Mucosa of descending colon (tissue), 3 donors: Measurements from ENCODE around the gene SERAC1. TPM values are rescaled to one million over a fixed set of nuclear protein-coding genes. Genes with fewer than 3 reads are reported as not detected.

Experiments used
- ATAC-seq: fragments of 200-7000 bp; cut with Tn5 transposase; one replicate; pipeline ENCODE4 v1.9.1; 2020; ENCODE audit warnings: mild to moderate bottlenecking, moderate library complexity
- DNase-seq, 3 donors: peaks; one replicate each; pipeline ENCODE4 v3.0.0-alpha.2; 2020
- H3K36me3 ChIP-seq: fragments of 200-600 bp; one replicate; pipeline ENCODE4 v1.8.0; 2021; ENCODE audit warnings: low read depth, mild to moderate bottlenecking
- H3K4me1 ChIP-seq: fragments of 200-600 bp; one replicate; pipeline ENCODE4 v1.8.0; 2021; ENCODE audit warnings: low read depth, mild to moderate bottlenecking
- H3K4me3 ChIP-seq: fragments of 200-600 bp; one replicate; pipeline ENCODE4 v1.8.0; 2021; ENCODE audit warnings: mild to moderate bottlenecking
- H3K9me3 ChIP-seq: fragments of 200-600 bp; one replicate; pipeline ENCODE4 v1.8.0; 2021; ENCODE audit warnings: mild to moderate bottlenecking
- intact Hi-C, 2 donors: fragments of 100-400 bp; cut with DNase I in 1 of 2; cut with micrococcal nuclease in 1 of 2; formaldehyde crosslinking; loops; one replicate each; pipeline versions ENCODE4 v1.11.0 to v1.11.1; 2022; cut with DNase I, micrococcal nuclease
- total RNA-seq, 3 donors: library from RNA; stranded (reverse); fragmentation: NEBNext Ultra II Directional in 2 of 3; extraction: Animal tissue kit (Norgen Biotek cat#: 25700) in 2 of 3; gene quantifications; one replicate each; pipeline versions ENCODE4 v1.2.1 to v1.2.4, GENCODE V29; 2021 to 2023
- TF ChIP-seq, protein P1 (sequence below): fragments of 200-600 bp; IDR thresholded peaks from one replicate; pipeline ENCODE4 v1.8.0; 2022; ENCODE audit warnings: antibody characterized with exemption, mild to moderate bottlenecking
- donor health status: DM: no; HTN: no; CAD: no; lungs with moderate emphysema.
- donor health status: DM: no; HTN: no; CAD: no.
- donor health status: DM: no; HTN: yes; CAD: no.

Gene SERAC1
- total RNA-seq, 3 donors from 2014 or later, result 5.8 to 12.2 (median 8.0) TPM

- Histone ChIP-seq H3K4me1 (peaks cover 4% of the 10 kb centered on the region), H3K36me3 (no peaks in the 10 kb centered on the region), H3K4me3 (no peak overlapping the region), H3K9me3 (no peaks in the 10 kb centered on the region)
- DNase-seq (no peak), ATAC-seq (no peak)
- TF ChIP-seq, protein P1, sequence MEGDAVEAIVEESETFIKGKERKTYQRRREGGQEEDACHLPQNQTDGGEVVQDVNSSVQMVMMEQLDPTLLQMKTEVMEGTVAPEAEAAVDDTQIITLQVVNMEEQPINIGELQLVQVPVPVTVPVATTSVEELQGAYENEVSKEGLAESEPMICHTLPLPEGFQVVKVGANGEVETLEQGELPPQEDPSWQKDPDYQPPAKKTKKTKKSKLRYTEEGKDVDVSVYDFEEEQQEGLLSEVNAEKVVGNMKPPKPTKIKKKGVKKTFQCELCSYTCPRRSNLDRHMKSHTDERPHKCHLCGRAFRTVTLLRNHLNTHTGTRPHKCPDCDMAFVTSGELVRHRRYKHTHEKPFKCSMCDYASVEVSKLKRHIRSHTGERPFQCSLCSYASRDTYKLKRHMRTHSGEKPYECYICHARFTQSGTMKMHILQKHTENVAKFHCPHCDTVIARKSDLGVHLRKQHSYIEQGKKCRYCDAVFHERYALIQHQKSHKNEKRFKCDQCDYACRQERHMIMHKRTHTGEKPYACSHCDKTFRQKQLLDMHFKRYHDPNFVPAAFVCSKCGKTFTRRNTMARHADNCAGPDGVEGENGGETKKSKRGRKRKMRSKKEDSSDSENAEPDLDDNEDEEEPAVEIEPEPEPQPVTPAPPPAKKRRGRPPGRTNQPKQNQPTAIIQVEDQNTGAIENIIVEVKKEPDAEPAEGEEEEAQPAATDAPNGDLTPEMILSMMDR, result no peak
- intact Hi-C loops, result no loop called here
Measured at GRCh38 chr6:158124288-158124687, 43.8 kb downstream of the SERAC1 start.

DNA sequence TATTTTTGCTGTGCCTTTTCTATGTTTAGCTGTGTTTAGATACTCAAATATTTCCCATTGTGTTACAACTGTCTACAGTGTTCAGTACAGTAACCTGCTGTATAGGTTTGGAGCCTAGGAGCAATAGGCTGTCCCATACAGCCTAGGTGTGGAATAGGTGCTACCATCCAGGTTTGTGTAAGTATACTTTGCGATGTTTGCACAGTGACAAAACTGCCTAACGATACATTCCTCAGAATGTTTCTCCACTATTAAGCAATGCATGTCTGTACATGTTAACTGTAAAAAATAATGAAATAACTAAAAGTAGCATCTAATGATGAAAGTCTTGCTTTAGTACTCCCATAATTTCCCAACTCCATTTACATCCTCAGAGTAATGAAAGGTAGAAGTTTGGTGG is 46.0 kb downstream of the SERAC1 start:
- Histone ChIP-seq H3K9me3 (no peaks in the 10 kb centered on the region), H3K36me3 (no peaks in the 10 kb centered on the region), H3K4me3 (no peak overlapping the region), H3K4me1 (peaks cover 4% of the 10 kb centered on the region)
- DNase-seq (peak in 1 of 3 donors; percentile 21), ATAC-seq (peak; percentile 95)
- intact Hi-C loops, result no loop called here
- TF ChIP-seq, protein P1, result no peak

- H3K36me3 ChIP-seq, result no peaks in the 10 kb centered on the region
- ATAC-seq (no peak), DNase-seq (no peak)
- H3K4me1 ChIP-seq, result peaks cover 4% of the 10 kb centered on the region
- H3K9me3 ChIP-seq, result no peaks in the 10 kb centered on the region
- no peak overlapping the region for H3K4me3 ChIP-seq
- intact Hi-C loops, result no loop called here
- TF ChIP-seq, protein P1, result no peak
Measured at GRCh38 chr6:158121335-158121734, 46.7 kb downstream of the SERAC1 start.

DNA sequence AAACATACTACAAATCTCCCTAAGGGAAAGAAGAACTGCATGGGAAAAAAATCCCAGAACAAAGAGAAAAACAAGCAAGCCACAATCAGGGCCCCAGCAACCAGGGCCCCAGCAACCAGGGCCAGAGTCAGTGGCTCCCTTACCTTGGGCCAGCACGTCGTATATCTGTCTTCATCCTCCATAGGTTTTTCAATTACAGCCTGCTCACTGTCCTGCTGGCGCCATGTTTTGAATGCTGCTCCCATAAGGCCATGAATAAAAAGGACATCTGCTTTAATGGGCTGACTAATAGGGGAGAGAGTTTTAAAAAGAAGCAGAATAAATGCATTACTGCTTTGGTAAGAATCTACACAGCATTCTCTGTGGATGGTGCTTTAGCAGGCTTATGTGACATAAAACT is 49.2 kb downstream of the SERAC1 start:
- H3K4me3 ChIP-seq, result no peak overlapping the region
- H3K9me3 ChIP-seq, result no peaks in the 10 kb centered on the region
- intact Hi-C loops, result no loop called here
- H3K36me3 ChIP-seq, result no peaks in the 10 kb centered on the region
- no peak for DNase-seq
- no peak for ATAC-seq
- H3K4me1 ChIP-seq, result peaks cover 4% of the 10 kb centered on the region
- TF ChIP-seq, protein P1, result no peak

GRCh38 chr6:158115508-158115907 is 52.6 kb downstream of the SERAC1 start:
- DNase-seq, result no peak
- no peaks in the 10 kb centered on the region for H3K9me3 ChIP-seq
- H3K36me3 ChIP-seq, result no peaks in the 10 kb centered on the region
- no peak for ATAC-seq
- no peak overlapping the region for H3K4me3 ChIP-seq
- no peaks in the 10 kb centered on the region for H3K4me1 ChIP-seq
- intact Hi-C loops, result no loop called here
- TF ChIP-seq, protein P1, result no peak

DNA sequence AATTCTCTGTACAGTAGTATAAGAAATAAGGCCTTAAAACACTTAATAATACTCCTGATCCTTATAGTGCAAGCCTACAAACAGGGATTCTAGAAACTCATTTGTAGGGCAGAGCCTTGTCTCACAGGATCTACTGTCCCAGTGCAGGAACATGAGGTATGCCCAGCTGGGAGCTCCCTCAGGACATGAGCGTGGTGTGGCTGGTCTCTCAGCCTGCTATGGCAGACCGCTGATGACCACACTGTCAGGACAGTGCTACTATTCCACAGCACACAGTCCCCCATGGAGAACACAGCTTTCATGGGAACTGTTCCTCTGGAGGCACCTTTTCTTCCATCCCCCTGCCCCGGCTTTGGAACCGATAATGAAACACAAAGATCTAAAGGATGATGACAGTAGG is 53.0 kb downstream of the SERAC1 start:
- Histone ChIP-seq H3K4me1 (no peaks in the 10 kb centered on the region), H3K4me3 (no peak overlapping the region), H3K9me3 (no peaks in the 10 kb centered on the region), H3K36me3 (no peaks in the 10 kb centered on the region)
- TF ChIP-seq, protein P1, result no peak
- no peak for ATAC-seq
- intact Hi-C loops, result no loop called here
- no peak for DNase-seq
